H1 (cell line): Measurements from ENCODE around the gene ARAP2. TPM values are rescaled to one million over a fixed set of nuclear protein-coding genes. Genes with fewer than 3 reads are reported as not detected.

ENCODE experiments used
- CTCF ChIA-PET: fragments of 300-600 bp; sonication (Branson Sonifier 250); formaldehyde crosslinking; loops from one replicate; lab custom pipeline; 2021; ENCODE audit not compliant: partially characterized antibody; lab: Charles Lee
- POLR2A ChIA-PET: fragments of 300-600 bp; sonication (Branson Sonifier 250); formaldehyde crosslinking; loops from one replicate; lab custom pipeline; 2021; ENCODE audit warnings: inconsistent platforms; ENCODE audit not compliant: partially characterized antibody; lab: Charles Lee
- DNase-seq, 2 experiments: peaks; one replicate each; pipeline versions ENCODE4 v3.0.0 to v3.0.0-alpha.2; 2010 to 2022; ENCODE audit warnings: low spot score in 2 of 2, low read depth in 1 of 2, mixed read lengths in 1 of 2
- FAIRE-seq: peaks from 2 replicates; lab custom pipeline; 2011; peaks lifted over from hg19 to GRCh38; lab: Jason Lieb, UNC
- H2AFZ ChIP-seq: 2 replicates; pipeline ENCODE4 v1.8.1; 2012; ENCODE audit warnings: low read length, inconsistent platforms
- H2AK5ac ChIP-seq: 2 replicates; pipeline ENCODE4 v1.6.1; 2013; ENCODE audit warnings: low read depth, low read length
- H2BK120ac ChIP-seq: replicated peaks from 2 replicates; pipeline ENCODE3; 2013; ENCODE audit warnings: low read depth, low read length, inconsistent platforms
- H2BK12ac ChIP-seq: 2 replicates; pipeline ENCODE4 v1.6.1; 2013; ENCODE audit warnings: low read depth, low read length
- H2BK15ac ChIP-seq: 2 replicates; pipeline ENCODE4 v1.6.1; 2013; ENCODE audit warnings: low read length
- H2BK20ac ChIP-seq: 2 replicates; pipeline ENCODE4 v1.6.1; 2013; ENCODE audit warnings: low read length
- H2BK5ac ChIP-seq: 2 replicates; pipeline ENCODE4 v1.6.1; 2013; ENCODE audit warnings: low read depth, low read length
- H3K14ac ChIP-seq: 2 replicates; pipeline ENCODE4 v1.6.1; 2013; ENCODE audit warnings: inconsistent platforms; ENCODE audit not compliant: insufficient read length
- H3K18ac ChIP-seq: 2 replicates; pipeline ENCODE4 v1.6.1; 2013; ENCODE audit warnings: low read length; ENCODE audit errors: extremely low read depth
- H3K23ac ChIP-seq: 2 replicates; pipeline ENCODE4 v1.6.1; 2013; ENCODE audit warnings: inconsistent platforms; ENCODE audit not compliant: insufficient read length
- H3K23me2 ChIP-seq: 2 replicates; pipeline ENCODE4 v1.6.1; 2013; ENCODE audit warnings: low read depth, low read length
- H3K27ac ChIP-seq: 2 replicates; pipeline ENCODE4 v1.6.1; 2011; ENCODE audit warnings: low read depth, low read length, inconsistent platforms
- H3K27me3 ChIP-seq, 4 experiments: replicated peaks in 1 of 4; 1 replicate in 1 of 4; 2 replicates in 3 of 4; pipeline versions ENCODE4 v1.6.1 to v1.8.1; 2011 to 2013; ENCODE audit warnings: low read length in 3 of 4, mild to moderate bottlenecking in 3 of 4, inconsistent platforms in 2 of 4, mixed read lengths in 2 of 4, moderate library complexity in 1 of 4; ENCODE audit not compliant: control insufficient read depth in 3 of 4, insufficient read depth in 3 of 4; ENCODE audit errors: extremely low read depth in 1 of 4
- H3K36me3 ChIP-seq, 4 experiments: 2 replicates each; pipeline versions ENCODE4 v1.6.1 to v1.8.1; 2011 to 2013; ENCODE audit warnings: mild to moderate bottlenecking in 4 of 4, low read length in 3 of 4, moderate library complexity in 2 of 4, control low read depth in 1 of 4, inconsistent platforms in 1 of 4; ENCODE audit not compliant: insufficient read depth in 4 of 4, control insufficient read depth in 2 of 4
- H3K4ac ChIP-seq: replicated peaks from 2 replicates; pipeline ENCODE3; 2013; ENCODE audit warnings: low read length, low read depth, mixed read lengths, inconsistent platforms; ENCODE audit not compliant: insufficient read length
- H3K4me1 ChIP-seq, 4 experiments: replicated peaks in 1 of 4; 1 replicate in 1 of 4; 2 replicates in 3 of 4; pipeline versions ENCODE4 v1.6.1 to v1.8.1; 2011 to 2013; ENCODE audit warnings: low read length in 3 of 4, inconsistent platforms in 2 of 4, mixed read lengths in 1 of 4; ENCODE audit not compliant: insufficient read depth in 4 of 4, control insufficient read depth in 3 of 4
- H3K4me2 ChIP-seq, 2 experiments: 2 replicates each; pipeline versions ENCODE4 v1.6.1 to v1.8.1; 2011 to 2013; ENCODE audit warnings: low read depth in 2 of 2, low read length in 2 of 2, control low read depth in 1 of 2, inconsistent platforms in 1 of 2, mild to moderate bottlenecking in 1 of 2; ENCODE audit not compliant: insufficient read depth in 1 of 2
- H3K4me3 ChIP-seq, 4 experiments: fragments of 200-600, 300-600 bp in 1 of 4; sonication (generic), shearing (Covaris generic), sonication (Bioruptor Twin) in 1 of 4; 2 replicates each; pipeline versions ENCODE4 v1.5.1 to v1.8.1; 2011 to 2016; ENCODE audit warnings: low read length in 4 of 4, low read depth in 3 of 4, control low read depth in 2 of 4, inconsistent platforms in 2 of 4, mild to moderate bottlenecking in 2 of 4, mixed read lengths in 1 of 4, moderate library complexity in 1 of 4; ENCODE audit not compliant: insufficient read depth in 2 of 4; ENCODE audit errors: extremely low read depth in 1 of 4
- H3K56ac ChIP-seq: replicated peaks from 2 replicates; pipeline ENCODE3; 2013; ENCODE audit warnings: low read depth, mild to moderate bottlenecking, mixed read lengths, low read length, inconsistent platforms; ENCODE audit not compliant: insufficient read length
- H3K79me1 ChIP-seq: 2 replicates; pipeline ENCODE4 v1.6.1; 2013; ENCODE audit warnings: low read depth, low read length, control low read depth
- H3K79me2 ChIP-seq, 2 experiments: 2 replicates each; pipeline versions ENCODE4 v1.6.1 to v1.8.1; 2012 to 2013; ENCODE audit warnings: low read length in 2 of 2, mild to moderate bottlenecking in 2 of 2, inconsistent platforms in 1 of 2; ENCODE audit not compliant: insufficient read depth in 2 of 2, control insufficient read depth in 1 of 2
- H3K9ac ChIP-seq, 4 experiments: replicated peaks in 1 of 4; 1 replicate in 1 of 4; 2 replicates in 3 of 4; pipeline versions ENCODE4 v1.6.1 to v1.8.1; 2011 to 2013; ENCODE audit warnings: low read depth in 3 of 4, low read length in 3 of 4, control low read depth in 2 of 4, mild to moderate bottlenecking in 2 of 4, moderate library complexity in 2 of 4, inconsistent platforms in 1 of 4; ENCODE audit errors: extremely low read depth in 1 of 4
- H3K9me3 ChIP-seq, 2 experiments: 2 replicates each; pipeline versions ENCODE4 v1.6.1 to v1.8.1; 2012 to 2013; ENCODE audit warnings: mild to moderate bottlenecking in 2 of 2, moderate library complexity in 2 of 2, control low read depth in 1 of 2, inconsistent platforms in 1 of 2, low read depth in 1 of 2, low read length in 1 of 2, mixed read lengths in 1 of 2; ENCODE audit not compliant: insufficient read depth in 2 of 2
- H4K20me1 ChIP-seq, 2 experiments: replicated peaks in 1 of 2; 2 replicates each; pipeline versions ENCODE3 to v1.8.1; 2011 to 2013; ENCODE audit warnings: inconsistent platforms in 2 of 2, low read length in 2 of 2, mild to moderate bottlenecking in 1 of 2; ENCODE audit not compliant: insufficient read depth in 2 of 2, control insufficient read depth in 1 of 2
- H4K5ac ChIP-seq: 2 replicates; pipeline ENCODE4 v1.6.1; 2013; ENCODE audit warnings: low read length, low read depth, mixed read lengths, inconsistent platforms; ENCODE audit not compliant: insufficient read length
- H4K8ac ChIP-seq: 2 replicates; pipeline ENCODE4 v1.8.0; 2013; ENCODE audit warnings: mild to moderate bottlenecking, moderate library complexity, low read length, inconsistent platforms; ENCODE audit not compliant: insufficient read depth; ENCODE audit errors: extremely low read depth
- H4K91ac ChIP-seq: replicated peaks from 2 replicates; pipeline ENCODE3; 2013; ENCODE audit warnings: low read length, mixed read lengths, inconsistent platforms; ENCODE audit not compliant: insufficient read length
- BCL11A ChIP-seq, 2 experiments: IDR thresholded peaks; one replicate each; pipeline ENCODE4 v1.6.1; 2011; ENCODE audit warnings: low read depth in 2 of 2, low read length in 2 of 2, mild to moderate bottlenecking in 2 of 2
- CBX5 ChIP-seq: fragments of 300-800, 300-1000 bp; sonication (generic); IDR thresholded peaks from 2 replicates; pipeline ENCODE4 v1.7.1; 2016; ENCODE audit warnings: antibody characterized with exemption, low read length, low read depth
- CEBPB ChIP-seq: IDR thresholded peaks from 2 replicates; pipeline ENCODE4 v1.6.1; 2012; ENCODE audit warnings: low read depth, low read length
- CHD2 ChIP-seq: IDR thresholded peaks from 2 replicates; pipeline ENCODE4 v1.6.1; 2012; ENCODE audit warnings: low read length, improper control_type of control experiment
- EP300 ChIP-seq, 2 experiments: IDR thresholded peaks; 1 replicate in 1 of 2; 2 replicates in 1 of 2; pipeline ENCODE4 v1.6.1; 2011 to 2012; ENCODE audit warnings: low read depth in 2 of 2, low read length in 2 of 2, mild to moderate bottlenecking in 2 of 2, borderline replicate concordance in 1 of 2, inconsistent platforms in 1 of 2, moderate library complexity in 1 of 2
- HDAC6 ChIP-seq: IDR thresholded peaks from one replicate; pipeline ENCODE4 v1.7.1; 2012; ENCODE audit warnings: low read depth, mild to moderate bottlenecking, inconsistent platforms, low read length, moderate library complexity
- JUN ChIP-seq: IDR thresholded peaks from 2 replicates; pipeline ENCODE4 v1.6.1; 2011; ENCODE audit warnings: low read depth, mild to moderate bottlenecking, improper control_type of control experiment, low read length
- JUND ChIP-seq: IDR thresholded peaks from 2 replicates; pipeline ENCODE4 v1.6.1; 2011; ENCODE audit warnings: mild to moderate bottlenecking, improper control_type of control experiment, low read length
- KDM1A ChIP-seq: fragments of 200-600, 300-600 bp; sonication (generic); IDR thresholded peaks from 2 replicates; pipeline ENCODE4 v1.7.1; 2016; ENCODE audit warnings: mild to moderate bottlenecking, low read length, borderline replicate concordance
- KDM4A ChIP-seq: IDR thresholded peaks from one replicate; pipeline ENCODE4 v1.7.1; 2012; ENCODE audit warnings: low read depth, mild to moderate bottlenecking, moderate library complexity, low read length, inconsistent platforms; ENCODE audit not compliant: severe bottlenecking
- NANOG ChIP-seq: IDR thresholded peaks from 2 replicates; pipeline ENCODE4 v1.6.1; 2011; ENCODE audit warnings: low read length, low read depth, mild to moderate bottlenecking, inconsistent platforms; ENCODE audit not compliant: insufficient read depth, poor library complexity, severe bottlenecking
- SIRT6 ChIP-seq: IDR thresholded peaks from one replicate; pipeline ENCODE4 v1.7.1; 2012; ENCODE audit warnings: low read length, inconsistent platforms
- TBP ChIP-seq: IDR thresholded peaks from 2 replicates; pipeline ENCODE4 v1.6.1; 2011; ENCODE audit warnings: low read depth, low read length, improper control_type of control experiment
- YY1 ChIP-seq: IDR thresholded peaks from 2 replicates; pipeline ENCODE4 v1.6.1; 2011; ENCODE audit warnings: low read depth, mild to moderate bottlenecking, low read length
- WGBS, 2 experiments: shearing (Covaris generic) in 1 of 2; methylation state at CpG; one replicate each; pipeline versions ENCODE4 v1.1.6 to v1.1.7; 2013 to 2015; ENCODE audit warnings: low lambda C conversion rate in 2 of 2, mixed read lengths in 2 of 2, inconsistent platforms in 1 of 2, low coverage in 1 of 2, missing lambda C conversion rate in 1 of 2; ENCODE audit not compliant: insufficient replicate concordance in 2 of 2, insufficient coverage in 1 of 2, insufficient read length in 1 of 2; ENCODE audit errors: extremely low coverage in 1 of 2, missing lambda C conversion rate in 1 of 2; 5-methylcytosine and 5-hydroxymethylcytosine counted together
- polyA plus RNA-seq, 7 experiments: library from polyadenylated mRNA; depleted of rRNA in 3 of 7; stranded (reverse) in 5 of 7; unstranded in 2 of 7; fragments of >200 nt in 5 of 7; fragments of 200-250 nt in 2 of 7; gene quantifications; 1 replicate in 5 of 7; 2 replicates in 1 of 7; 4 replicates in 1 of 7; pipeline versions ENCODE4 v1.2.1 to v1.2.3, GENCODE V29; 2011 to 2013; ENCODE audit warnings: missing spikeins in 2 of 7, mixed read lengths in 2 of 7
- total RNA-seq: library from RNA; stranded (reverse); fragmentation: NEBNext Ultra II Directional; extraction: Animal tissue kit (Norgen Biotek cat#: 25700); gene quantifications from 2 replicates; pipeline ENCODE4 v1.2.1, GENCODE V29; 2021

The ARAP2 gene
- total and polyA plus RNA-seq, 2 of the 8 experiments (the other 6 are each of a cell fraction or from before 2014, with no cell fraction given) = 0.15 to 2.3 TPM

- no peak overlapping the region for H2BK120ac ChIP-seq
- no peak overlapping the region for H3K27ac ChIP-seq
- H4K91ac ChIP-seq = no peak overlapping the region
- no peak overlapping the region for H3K14ac ChIP-seq
- POLR2A ChIA-PET = no interaction called here
- H3K9me3 ChIP-seq = no peaks in the 10 kb centered on the region
- no peak overlapping the region for H3K4ac ChIP-seq
- CTCF ChIA-PET = no interaction called here
- no peak overlapping the region for H4K8ac ChIP-seq
- H3K36me3 ChIP-seq = no peaks in the 10 kb centered on the region
- FAIRE-seq (no peak), DNase-seq (no peak)
- no peak overlapping the region for H2BK15ac ChIP-seq
- H3K4me3 ChIP-seq = no peak overlapping the region
- no peaks in the 10 kb centered on the region for H3K27me3 ChIP-seq
- H2BK12ac ChIP-seq = no peak overlapping the region
- no peaks in the 10 kb centered on the region; a peak in 1 of 7 replicates for H3K4me1 ChIP-seq
- 90% methylated on average over 5 of the region's 5 CpGs; no CpG with 5 or more reads in 1 of the 2 experiments for WGBS, 2 experiments
- H2AK5ac ChIP-seq = no peak overlapping the region
- TF ChIP-seq YY1 = no peak
- TF ChIP-seq JUN = no peak
- TF ChIP-seq JUND = no peak
- no peak for TF ChIP-seq HDAC6
- no peak for TF ChIP-seq KDM1A
- TF ChIP-seq NANOG = no peak
- no peak for TF ChIP-seq KDM4A
- no peak for TF ChIP-seq CHD2
- no peak for TF ChIP-seq CBX5
- TF ChIP-seq SIRT6 = no peak
- no peak for TF ChIP-seq BCL11A (IDR thresholded peaks at IDR 0.05; ENCODE audit: low read depth in 2 of 2, low read length in 2 of 2)
- TF ChIP-seq EP300 (IDR thresholded peaks at IDR 0.05; ENCODE audit: borderline replicate concordance in 1 of 2, low read depth in 2 of 2, low read length in 2 of 2) = no peak
- TF ChIP-seq CEBPB = no peak
- TF ChIP-seq TBP = no peak
- H3K23me2 ChIP-seq = no peaks in the 10 kb centered on the region
- no peak overlapping the region for H3K18ac ChIP-seq
- H3K4me2 ChIP-seq = no peak overlapping the region
- H3K56ac ChIP-seq = no peak overlapping the region
- H2AFZ ChIP-seq = no peak overlapping the region
- H3K23ac ChIP-seq = no peak overlapping the region
- H4K5ac ChIP-seq = no peak overlapping the region
- no peaks in the 10 kb centered on the region for H4K20me1 ChIP-seq
- no peak overlapping the region for H3K9ac ChIP-seq
- no peaks in the 10 kb centered on the region for H3K79me2 ChIP-seq
- H2BK20ac ChIP-seq = no peak overlapping the region
- no peaks in the 10 kb centered on the region for H3K79me1 ChIP-seq
- no peak overlapping the region for H2BK5ac ChIP-seq
Measured at GRCh38 chr4:36054694-36055422, 189.5 kb downstream of the ARAP2 start.
